Measurements from ENCODE around the gene RAB13. TPM values are rescaled to one million over a fixed set of nuclear protein-coding genes. Genes with fewer than 3 reads are reported as not detected.
"Not testable (repeated sequence)": the region's sequence is repeated elsewhere in the genome, so short reads cannot be mapped to it uniquely, and the experiment has no call there.

Gene RAB13
- 83.3 and 90.4 TPM in 2 replicates for total RNA-seq
- long read RNA-seq, transcript RAB13-201 (8 exons, 1,176 nt): major isoform, 9 of 10 reads
- long read RNA-seq, partial matches to known transcripts: 0 of 10 reads
- long read RNA-seq, other reads (novel, unspliced or antisense): 1 of 10 reads

GRCh38 chr1:153985941-153986761 lies at the start of gene RAB13:
TSS of gene RAB13 (minus strand) at chr1:153986339. CDS start at chr1:153986236, 103 bp downstream.
- peak within 1 kb of the TSS; percentile 95 for H3K4me3 Mint-ChIP-seq (ENCODE audit: low read depth)
- no peak for TF ChIP-seq CTCF (IDR thresholded peaks at IDR 0.05; ENCODE audit: unreplicated experiment)
- H3K27me3 Mint-ChIP-seq: no peaks in the 10 kb centered on the region
- H3K4me1 Mint-ChIP-seq (ENCODE audit: low read depth): peaks cover 22% of the 10 kb centered on the region
- H3K27ac Mint-ChIP-seq: peak within 1 kb of the TSS; percentile 95
- peak; percentile 65 for DNase-seq (ENCODE audit: low spot score, unreplicated experiment)
- peaks cover 9% of the 10 kb centered on the region for H3K36me3 Mint-ChIP-seq (ENCODE audit: insufficient read depth)
- no peaks in the 10 kb centered on the region for H3K9me3 Mint-ChIP-seq (ENCODE audit: low read depth)

GRCh38 chr1:154033697-154034096 lies 47.6 kb upstream of the RAB13 start:
- H3K36me3 Mint-ChIP-seq (ENCODE audit: insufficient read depth); DNase-seq (ENCODE audit: low spot score, unreplicated experiment); H3K4me3 Mint-ChIP-seq (ENCODE audit: low read depth); H3K27me3 Mint-ChIP-seq; H3K4me1 Mint-ChIP-seq (ENCODE audit: low read depth); H3K27ac Mint-ChIP-seq: not testable (repeated sequence)
- peaks cover 10% of the 10 kb centered on the region for H3K9me3 Mint-ChIP-seq (ENCODE audit: low read depth)

- Mint-ChIP-seq H3K27ac (no peak overlapping the region), H3K9me3 (ENCODE audit: low read depth) (no peaks in the 10 kb centered on the region), H3K36me3 (ENCODE audit: insufficient read depth) (no peaks in the 10 kb centered on the region), H3K27me3 (no peaks in the 10 kb centered on the region), H3K4me3 (ENCODE audit: low read depth) (no peak overlapping the region), H3K4me1 (ENCODE audit: low read depth) (no peaks in the 10 kb centered on the region)
- TF ChIP-seq CTCF (IDR thresholded peaks at IDR 0.05; ENCODE audit: unreplicated experiment): no peak
- DNase-seq (ENCODE audit: low spot score, unreplicated experiment): no peak
These were observed 33.8 kb upstream of the RAB13 start for GRCh38 chr1:154019940-154020339.

GRCh38 chr1:154019269-154019668 lies 33.1 kb upstream of the RAB13 start:
- TF ChIP-seq CTCF (IDR thresholded peaks at IDR 0.05; ENCODE audit: unreplicated experiment): no peak

GRCh38 chr1:154014154-154014907 lies 28.2 kb upstream of the RAB13 start:
- peaks cover 3% of the 10 kb centered on the region for H3K4me1 Mint-ChIP-seq (ENCODE audit: low read depth)
- H3K27ac Mint-ChIP-seq: no peak overlapping the region
- no peaks in the 10 kb centered on the region for H3K36me3 Mint-ChIP-seq (ENCODE audit: insufficient read depth)
- H3K9me3 Mint-ChIP-seq (ENCODE audit: low read depth): no peaks in the 10 kb centered on the region
- no peak for TF ChIP-seq CTCF (IDR thresholded peaks at IDR 0.05; ENCODE audit: unreplicated experiment)
- no peak for DNase-seq (ENCODE audit: low spot score, unreplicated experiment)
- no peak overlapping the region for H3K4me3 Mint-ChIP-seq (ENCODE audit: low read depth)
- H3K27me3 Mint-ChIP-seq: no peaks in the 10 kb centered on the region

More at GRCh38 chr1:154019269-154019668, 33.1 kb upstream of the RAB13 start:
- H3K4me3 Mint-ChIP-seq (ENCODE audit: low read depth): no peak overlapping the region
- no peaks in the 10 kb centered on the region for H3K27me3 Mint-ChIP-seq
- no peaks in the 10 kb centered on the region for H3K36me3 Mint-ChIP-seq (ENCODE audit: insufficient read depth)
- peaks cover 2% of the 10 kb centered on the region for H3K4me1 Mint-ChIP-seq (ENCODE audit: low read depth)
- no peak for DNase-seq (ENCODE audit: low spot score, unreplicated experiment)
- no peaks in the 10 kb centered on the region for H3K9me3 Mint-ChIP-seq (ENCODE audit: low read depth)
- no peak overlapping the region for H3K27ac Mint-ChIP-seq

- H3K36me3 Mint-ChIP-seq (ENCODE audit: insufficient read depth); H3K27me3 Mint-ChIP-seq; H3K27ac Mint-ChIP-seq; H3K9me3 Mint-ChIP-seq (ENCODE audit: low read depth); H3K4me3 Mint-ChIP-seq (ENCODE audit: low read depth); H3K4me1 Mint-ChIP-seq (ENCODE audit: low read depth); DNase-seq (ENCODE audit: low spot score, unreplicated experiment): not testable (repeated sequence)
These were observed 26.4 kb upstream of the RAB13 start for GRCh38 chr1:154012543-154012942.
